ENCODE data around the gene TTC39A. TPM values are rescaled to one million over a fixed set of nuclear protein-coding genes. Genes with fewer than 3 reads are reported as not detected.

Gene TTC39A
- total RNA-seq, 1 donor from 2014 or later = 11.5 TPM

GRCh38 chr1:51296383-51297357 is 33.7 kb downstream of the TTC39A start:
- H3K27me3 ChIP-seq = no peaks in the 10 kb centered on the region
- no peaks in the 10 kb centered on the region for H3K36me3 ChIP-seq
- DNase-seq (ENCODE audit: extremely low spot score in 2 of 2) = no peak
- intact Hi-C loops (cut with DNase I) = no loop called here
- no peaks in the 10 kb centered on the region for H3K9me3 ChIP-seq
- peak overlapping the region; percentile 38 for H3K27ac ChIP-seq
- H3K4me3 ChIP-seq = peak overlapping the region; percentile 45 to 48
- TF ChIP-seq POLR2A (IDR thresholded peaks at IDR 0.05) (no peak), CTCF (IDR thresholded peaks at IDR 0.05) (peak; percentile 68 to 98 (median 86)), POLR2AphosphoS5 (IDR thresholded peaks at IDR 0.05; ENCODE audit: insufficient read depth in 1 of 2, low read depth in 1 of 2) (peak; percentile 27 to 47)
- peaks cover 20% of the 10 kb centered on the region for H3K4me1 ChIP-seq

- Histone ChIP-seq H3K27me3 (no peaks in the 10 kb centered on the region), H3K4me3 (no peak overlapping the region), H3K36me3 (no peaks in the 10 kb centered on the region), H3K27ac (no peak overlapping the region), H3K9me3 (no peaks in the 10 kb centered on the region), H3K4me1 (peaks cover 20% of the 10 kb centered on the region)
- intact Hi-C loops (cut with DNase I) = no loop called here
- TF ChIP-seq POLR2AphosphoS5 (IDR thresholded peaks at IDR 0.05; ENCODE audit: insufficient read depth in 1 of 2, low read depth in 1 of 2) (no peak), CTCF (IDR thresholded peaks at IDR 0.05) (no peak), POLR2A (IDR thresholded peaks at IDR 0.05) (no peak)
- DNase-seq (ENCODE audit: extremely low spot score in 2 of 2) = peak in 1 of 2 donors; percentile 74
Measured at GRCh38 chr1:51295926-51296325, 34.4 kb downstream of the TTC39A start.

- Histone ChIP-seq H3K4me3 (no peak overlapping the region), H3K36me3 (no peaks in the 10 kb centered on the region), H3K9me3 (no peaks in the 10 kb centered on the region), H3K27me3 (no peaks in the 10 kb centered on the region), H3K27ac (no peak overlapping the region), H3K4me1 (peaks cover 20% of the 10 kb centered on the region)
- no peak for DNase-seq (ENCODE audit: extremely low spot score in 2 of 2)
- TF ChIP-seq POLR2AphosphoS5 (IDR thresholded peaks at IDR 0.05; ENCODE audit: insufficient read depth in 1 of 2, low read depth in 1 of 2) = no peak
- no peak for TF ChIP-seq CTCF (IDR thresholded peaks at IDR 0.05)
- TF ChIP-seq POLR2A (IDR thresholded peaks at IDR 0.05) = no peak
- intact Hi-C loops (cut with DNase I) = no loop called here
Measured at GRCh38 chr1:51294566-51295184, 35.7 kb downstream of the TTC39A start.

- Histone ChIP-seq H3K9me3 (no peaks in the 10 kb centered on the region), H3K4me1 (peaks cover 20% of the 10 kb centered on the region), H3K27me3 (no peaks in the 10 kb centered on the region), H3K27ac (no peak overlapping the region), H3K36me3 (no peaks in the 10 kb centered on the region), H3K4me3 (no peak overlapping the region)
- TF ChIP-seq POLR2A (IDR thresholded peaks at IDR 0.05) (no peak), CTCF (IDR thresholded peaks at IDR 0.05) (no peak), POLR2AphosphoS5 (IDR thresholded peaks at IDR 0.05; ENCODE audit: insufficient read depth in 1 of 2, low read depth in 1 of 2) (no peak)
- intact Hi-C loops (cut with DNase I) = no loop called here
- DNase-seq (ENCODE audit: extremely low spot score in 2 of 2) = no peak
Measured at GRCh38 chr1:51293898-51294515, 36.4 kb downstream of the TTC39A start.

All from vagina (tissue), 2 donors.